Spinal cord (tissue), 10 donors: ENCODE data around the gene UNC13C. TPM values are rescaled to one million over a fixed set of nuclear protein-coding genes. Genes with fewer than 3 reads are reported as not detected.

ENCODE experiments used
- DNase-seq, 6 donors: peaks; one replicate each; pipeline versions ENCODE4 v3.0.0 to v3.0.0-alpha.2; 2013 to 2015; ENCODE audit warnings: low spot score in 6 of 6, low read depth in 4 of 6
- H3K27ac ChIP-seq: one replicate; pipeline ENCODE4 v1.5.1; 2013; ENCODE audit warnings: low read depth, low read length, control low read depth
- H3K27me3 ChIP-seq: one replicate; pipeline ENCODE4 v1.6.1; 2013; ENCODE audit warnings: low read length; ENCODE audit not compliant: control insufficient read depth, insufficient read depth
- H3K36me3 ChIP-seq: one replicate; pipeline ENCODE4 v1.6.1; 2013; ENCODE audit warnings: low read length; ENCODE audit not compliant: control insufficient read depth, insufficient read depth
- H3K4me1 ChIP-seq: one replicate; pipeline ENCODE4 v1.6.1; 2013; ENCODE audit warnings: low read length; ENCODE audit not compliant: control insufficient read depth, insufficient read depth
- H3K4me3 ChIP-seq: one replicate; pipeline ENCODE4 v1.5.1; 2013; ENCODE audit warnings: low read depth, low read length, control low read depth
- H3K9me3 ChIP-seq: one replicate; pipeline ENCODE4 v1.6.1; 2013; ENCODE audit warnings: low read length; ENCODE audit not compliant: control insufficient read depth, insufficient read depth
- WGBS: methylation state at CpG from one replicate; pipeline ENCODE4 v1.1.5; 2013; ENCODE audit warnings: missing lambda C conversion rate; ENCODE audit not compliant: insufficient coverage; 5-methylcytosine and 5-hydroxymethylcytosine counted together
- polyA plus RNA-seq, 2 donors: library from polyadenylated mRNA; unstranded; fragments of 120-200 nt; gene quantifications; one replicate each; pipeline ENCODE4 v1.2.1, GENCODE V29; 2013; ENCODE audit not compliant: insufficient read length in 2 of 2
- total RNA-seq, 2 donors: library from RNA; depleted of rRNA in 1 of 2; stranded (reverse); fragments of 120-200 nt in 1 of 2; fragments of >200 nt in 1 of 2; gene quantifications; one replicate each; pipeline versions ENCODE4 v1.2.3 to v1.2.4, GENCODE V29; 2013 to 2014
- donor health status: healthy.

UNC13C gene
- total and polyA plus RNA-seq, 4 donors, result 8.3 to 27.5 (median 13.5) TPM

DNA sequence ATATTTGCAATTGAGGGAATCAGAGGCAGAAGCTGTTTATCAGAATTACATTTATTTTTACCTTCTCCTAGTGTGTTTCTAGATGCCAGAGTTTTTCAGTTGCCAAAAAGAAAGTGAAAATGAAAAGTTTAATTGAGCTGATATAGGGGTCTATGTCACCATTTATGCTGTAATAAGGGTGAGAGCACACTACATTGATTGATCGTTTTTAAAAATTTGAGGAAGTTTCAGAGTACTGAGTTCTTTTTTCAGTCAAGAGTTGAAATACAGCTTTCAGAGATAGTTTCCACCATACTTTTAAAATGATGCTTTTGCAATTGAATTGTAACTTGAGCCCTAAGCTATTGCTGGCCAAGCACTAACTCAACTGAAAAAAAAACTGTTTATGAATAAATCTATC is 326.9 kb downstream of the UNC13C start:
- no peak for DNase-seq
- no peaks in the 10 kb centered on the region for H3K4me1 ChIP-seq
- no peak overlapping the region for H3K27ac ChIP-seq
- no peaks in the 10 kb centered on the region for H3K9me3 ChIP-seq
- no peak overlapping the region for H3K4me3 ChIP-seq
- H3K36me3 ChIP-seq, result no peaks in the 10 kb centered on the region
- no peaks in the 10 kb centered on the region for H3K27me3 ChIP-seq
- WGBS, result 80% methylated on average over 1 of the region's 1 CpG

DNA sequence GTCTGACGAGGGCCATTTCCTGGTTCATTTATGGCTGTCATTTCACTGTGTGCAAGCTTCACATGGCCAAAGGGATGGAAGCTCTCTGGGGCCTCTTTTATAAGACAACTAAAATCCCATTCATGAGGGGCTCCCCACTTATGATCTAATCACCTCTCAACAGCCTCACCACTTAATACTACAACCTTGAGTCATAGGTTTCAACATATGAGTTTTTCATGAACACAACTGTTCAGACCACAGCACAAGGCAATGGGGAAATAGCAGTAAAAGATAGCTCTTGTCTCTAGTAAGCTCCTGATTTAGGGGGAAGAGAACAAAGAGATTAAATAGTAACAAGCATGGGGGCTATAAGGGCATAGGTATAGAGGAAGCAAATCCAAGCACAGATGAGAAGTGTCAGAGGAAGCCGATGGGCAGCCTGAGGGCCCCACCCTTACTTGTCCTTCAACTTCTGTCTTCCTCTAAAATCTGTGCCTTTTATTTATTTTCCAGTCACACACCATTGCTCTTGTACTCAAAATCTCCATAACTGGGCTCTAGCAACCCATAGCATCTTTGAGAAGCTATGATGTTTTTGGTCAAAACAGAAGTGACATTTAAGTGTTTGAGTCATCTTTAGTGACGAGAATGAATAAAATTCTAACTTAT is 329.1 kb downstream of the UNC13C start:
- no peak overlapping the region for H3K4me3 ChIP-seq
- no peaks in the 10 kb centered on the region for H3K4me1 ChIP-seq
- H3K9me3 ChIP-seq, result no peaks in the 10 kb centered on the region
- DNase-seq, result no peak
- no peaks in the 10 kb centered on the region for H3K36me3 ChIP-seq
- H3K27me3 ChIP-seq, result no peaks in the 10 kb centered on the region
- 89% methylated on average over 1 of the region's 3 CpGs for WGBS
- H3K27ac ChIP-seq, result no peak overlapping the region

DNA sequence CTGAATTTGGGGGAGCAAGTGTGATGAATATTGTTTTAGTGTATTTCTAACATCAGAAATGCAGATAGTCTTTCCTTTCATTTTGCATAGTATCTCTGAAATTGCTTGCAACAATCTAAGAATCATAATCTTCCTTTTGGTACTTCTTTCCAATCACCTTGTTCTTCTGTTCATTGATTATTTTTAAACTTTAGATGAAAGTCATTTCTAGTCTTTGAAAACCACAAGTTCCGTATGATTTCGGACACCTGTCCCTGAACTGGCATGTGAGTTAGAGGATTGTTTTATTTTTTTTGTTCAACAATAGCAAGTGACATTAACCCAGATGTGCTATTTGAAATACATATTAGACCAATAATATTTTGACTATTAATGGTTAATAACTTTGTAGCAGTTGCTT is 329.7 kb downstream of the UNC13C start:
- Histone ChIP-seq H3K36me3 (no peaks in the 10 kb centered on the region), H3K27ac (no peak overlapping the region), H3K4me3 (no peak overlapping the region), H3K27me3 (no peaks in the 10 kb centered on the region), H3K4me1 (no peaks in the 10 kb centered on the region), H3K9me3 (no peaks in the 10 kb centered on the region)
- no peak for DNase-seq
- WGBS, result no CpG with 5 or more reads among the region's 2 CpGs

DNA sequence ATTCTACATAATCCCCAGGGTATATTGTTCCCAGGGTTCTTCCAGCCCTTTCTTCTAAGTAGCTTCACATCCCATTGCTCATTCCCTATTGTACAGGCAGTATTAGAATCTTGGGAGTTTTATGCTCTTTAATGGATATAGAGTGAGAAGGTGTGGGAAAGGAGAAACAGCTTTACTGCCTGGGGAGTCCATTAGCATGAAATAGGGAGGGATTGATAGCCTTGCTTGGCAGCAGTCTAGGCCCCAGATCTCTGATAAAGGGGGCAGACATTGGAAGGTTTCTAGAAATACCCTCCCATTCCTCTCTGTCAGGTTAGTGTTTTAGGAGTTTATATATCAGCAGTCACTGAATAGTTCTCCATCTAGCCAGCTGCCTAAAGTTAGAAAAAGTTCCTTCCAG is 334.3 kb downstream of the UNC13C start:
- no peaks in the 10 kb centered on the region for H3K4me1 ChIP-seq
- H3K36me3 ChIP-seq, result no peaks in the 10 kb centered on the region
- H3K27me3 ChIP-seq, result no peaks in the 10 kb centered on the region
- H3K9me3 ChIP-seq, result no peaks in the 10 kb centered on the region
- DNase-seq, result peak in 1 of 6 donors; percentile 50
- no peak overlapping the region for H3K4me3 ChIP-seq
- H3K27ac ChIP-seq, result no peak overlapping the region

DNA sequence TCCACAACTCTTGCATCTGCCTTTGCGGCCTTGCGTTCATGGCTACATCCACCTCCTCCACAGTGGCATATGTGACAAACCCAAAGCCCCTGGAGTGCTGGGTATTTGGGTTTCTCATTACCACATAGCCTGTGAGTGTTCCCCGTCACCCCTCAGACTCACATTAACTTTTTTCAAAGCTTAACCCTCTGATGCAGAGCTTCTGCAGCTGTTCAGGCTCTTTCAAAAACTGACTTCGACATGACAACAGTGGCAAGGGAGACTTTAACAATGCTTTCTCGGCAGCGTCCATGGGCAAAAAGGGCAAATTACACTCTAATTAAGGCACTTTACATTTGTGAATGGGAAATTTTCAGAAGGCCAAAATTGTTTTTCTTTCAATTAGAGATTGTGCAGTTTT is 343.2 kb downstream of the UNC13C start:
- Histone ChIP-seq H3K27me3 (no peaks in the 10 kb centered on the region), H3K36me3 (no peaks in the 10 kb centered on the region), H3K27ac (no peak overlapping the region), H3K4me3 (no peak overlapping the region), H3K4me1 (no peaks in the 10 kb centered on the region), H3K9me3 (no peaks in the 10 kb centered on the region)
- WGBS, result 60% methylated on average over 1 of the region's 6 CpGs
- peak in 1 of 6 donors; percentile 73 for DNase-seq

DNA sequence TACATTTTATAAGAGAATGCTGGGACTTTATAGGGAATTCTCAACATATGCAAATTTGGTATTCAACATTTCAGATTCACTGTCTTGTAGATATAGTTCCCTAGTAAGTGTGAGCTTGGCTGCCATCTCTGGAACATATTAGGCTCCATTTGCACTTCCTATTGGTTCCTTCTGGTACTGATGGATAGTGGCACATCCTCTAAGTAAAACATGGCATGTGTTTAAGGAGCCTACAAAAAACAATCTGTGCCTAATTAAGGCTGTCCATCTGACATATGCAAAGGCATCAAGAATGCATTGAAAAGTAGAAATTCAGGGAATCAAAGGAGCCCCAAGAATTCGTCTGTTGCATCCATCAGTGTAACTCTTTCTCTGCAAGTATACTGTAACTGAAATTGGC is 344.1 kb downstream of the UNC13C start:
- WGBS, result 71% methylated on average over 1 of the region's 1 CpG
- Histone ChIP-seq H3K27ac (no peak overlapping the region), H3K4me3 (no peak overlapping the region), H3K36me3 (no peaks in the 10 kb centered on the region), H3K4me1 (no peaks in the 10 kb centered on the region), H3K9me3 (no peaks in the 10 kb centered on the region), H3K27me3 (no peaks in the 10 kb centered on the region)
- DNase-seq, result peak in 1 of 6 donors; percentile 93

DNA sequence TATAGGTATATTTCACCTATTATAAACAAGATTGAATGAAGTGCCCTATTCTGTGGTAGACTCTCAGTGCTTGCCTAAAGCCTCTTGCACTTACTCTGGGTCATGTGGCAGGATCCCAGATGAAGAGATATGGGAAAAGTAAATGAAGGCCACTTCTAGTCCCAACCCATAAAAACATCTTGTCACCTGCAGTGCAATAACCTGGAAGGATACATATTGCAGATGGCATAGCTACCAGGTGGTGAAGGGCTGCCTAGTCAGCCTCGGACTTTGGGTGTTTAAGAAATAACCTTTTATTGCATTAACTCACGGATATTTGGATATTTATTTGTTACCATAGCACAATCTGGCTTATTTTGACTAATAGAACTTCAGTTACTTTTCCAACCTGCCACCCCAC is 367.1 kb downstream of the UNC13C start:
- H3K27me3 ChIP-seq, result no peaks in the 10 kb centered on the region
- H3K4me3 ChIP-seq, result no peak overlapping the region
- whole genome bisulfite sequencing, result no CpG with 5 or more reads among the region's 2 CpGs
- DNase-seq, result no peak
- no peak overlapping the region for H3K27ac ChIP-seq
- H3K4me1 ChIP-seq, result no peaks in the 10 kb centered on the region
- no peaks in the 10 kb centered on the region for H3K9me3 ChIP-seq
- H3K36me3 ChIP-seq, result no peaks in the 10 kb centered on the region

DNA sequence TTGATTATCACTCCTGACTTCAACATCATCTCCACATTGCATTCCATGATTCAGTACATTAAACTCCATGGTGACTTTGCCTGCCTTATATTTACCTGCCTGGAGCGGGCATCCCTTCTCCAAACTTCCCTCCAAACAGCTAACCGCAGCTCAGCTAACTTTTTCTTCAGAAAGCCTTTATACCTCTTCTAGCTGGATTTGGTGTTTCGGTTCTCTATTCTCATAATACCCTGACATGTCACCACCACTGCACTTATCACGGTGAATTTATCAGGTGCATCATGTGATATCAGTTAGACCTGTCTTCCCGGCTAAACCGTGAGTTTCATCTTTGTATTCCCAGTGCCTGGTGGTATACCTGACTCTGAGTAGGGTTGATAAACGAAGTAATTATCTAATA is 367.6 kb downstream of the UNC13C start:
- Histone ChIP-seq H3K4me1 (no peaks in the 10 kb centered on the region), H3K4me3 (no peak overlapping the region), H3K9me3 (no peaks in the 10 kb centered on the region), H3K27me3 (no peaks in the 10 kb centered on the region), H3K27ac (no peak overlapping the region), H3K36me3 (no peaks in the 10 kb centered on the region)
- no peak for DNase-seq
- WGBS, result 100% methylated on average over 3 of the region's 7 CpGs

DNA sequence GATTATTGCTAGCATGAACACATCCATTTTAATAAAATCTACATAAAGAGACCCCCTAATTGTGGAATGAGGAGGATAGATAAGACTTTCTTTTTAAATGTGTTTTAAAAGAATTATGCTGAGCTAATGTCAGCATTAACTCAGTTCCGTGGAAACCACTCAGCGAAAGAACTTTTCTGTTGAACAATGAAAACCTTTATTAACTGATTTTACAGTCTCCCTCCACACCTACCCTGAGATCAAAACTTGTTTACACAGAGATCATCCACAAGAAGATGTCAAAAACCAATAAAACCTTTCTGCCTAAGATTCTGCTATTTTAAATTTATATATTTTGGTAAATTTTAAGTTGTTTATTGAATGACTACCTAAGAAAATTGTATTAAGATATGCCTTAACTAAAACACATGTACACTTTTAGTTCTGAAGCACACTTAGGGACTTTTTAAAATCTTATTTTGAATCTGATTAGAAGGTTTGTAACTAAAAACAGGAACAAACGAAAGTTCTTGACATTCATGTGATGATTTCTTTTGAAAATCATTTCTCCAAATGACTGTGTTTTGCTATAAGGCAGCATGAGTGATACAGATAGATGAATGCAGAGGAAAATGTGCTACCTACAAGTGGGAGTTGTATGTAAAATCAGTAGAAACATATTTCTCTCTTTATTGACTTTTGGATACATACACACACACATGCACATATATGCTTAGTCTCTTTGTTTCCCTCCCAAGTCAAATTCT is 369.0 kb downstream of the UNC13C start:
- WGBS, result 60% methylated on average over 1 of the region's 3 CpGs
- no peak overlapping the region for H3K4me3 ChIP-seq
- no peaks in the 10 kb centered on the region for H3K27me3 ChIP-seq
- H3K36me3 ChIP-seq, result no peaks in the 10 kb centered on the region
- no peak for DNase-seq
- no peaks in the 10 kb centered on the region for H3K4me1 ChIP-seq
- H3K9me3 ChIP-seq, result no peaks in the 10 kb centered on the region
- H3K27ac ChIP-seq, result no peak overlapping the region

DNA sequence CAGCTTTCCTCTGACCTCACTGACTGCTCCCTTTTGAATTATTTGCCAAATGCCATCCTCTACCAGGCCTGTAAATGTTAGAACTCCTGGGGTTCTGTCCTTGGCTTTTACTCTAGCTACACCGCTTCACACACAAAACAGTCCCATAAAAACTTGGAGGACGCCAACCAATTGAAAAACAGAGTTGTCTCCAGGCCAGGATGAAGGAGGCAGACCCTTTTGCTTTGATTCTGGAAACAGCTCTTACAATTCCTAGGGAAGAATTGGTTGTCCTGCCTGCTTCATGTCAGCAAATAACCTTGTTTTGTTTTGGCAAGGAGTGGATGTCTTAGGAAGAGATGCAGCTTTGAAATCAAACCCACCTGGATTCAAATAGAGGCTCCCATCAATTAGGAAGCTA is 375.5 kb downstream of the UNC13C start:
- peak in 1 of 6 donors; percentile 8 for DNase-seq
- WGBS, result no CpG with 5 or more reads among the region's 2 CpGs
- Histone ChIP-seq H3K9me3 (peaks cover 1% of the 10 kb centered on the region), H3K4me3 (no peak overlapping the region), H3K27me3 (no peaks in the 10 kb centered on the region), H3K4me1 (no peaks in the 10 kb centered on the region), H3K36me3 (no peaks in the 10 kb centered on the region), H3K27ac (no peak overlapping the region)
